Fibroblast of lung (primary cell): ENCODE measurements around the gene CXCL11.

ENCODE experiments used
- EZH2 ChIP-seq: IDR thresholded peaks from 2 replicates; pipeline ENCODE4 v1.5.1; 2012; ENCODE audit warnings: low read length, control low read depth, mild to moderate bottlenecking; ENCODE audit errors: missing control alignments
- TF ChIP-seq, protein P1 (sequence below), 2 donors: IDR thresholded peaks in 1 of 2; conservative IDR thresholded peaks in 1 of 2; 1 replicate in 1 of 2; 2 replicates in 1 of 2; pipeline ENCODE4 v1.5.1; 2011 to 2012; ENCODE audit warnings: low read length in 2 of 2, control low read depth in 1 of 2, inconsistent platforms in 1 of 2, low read depth in 1 of 2, mild to moderate bottlenecking in 1 of 2

DNA sequence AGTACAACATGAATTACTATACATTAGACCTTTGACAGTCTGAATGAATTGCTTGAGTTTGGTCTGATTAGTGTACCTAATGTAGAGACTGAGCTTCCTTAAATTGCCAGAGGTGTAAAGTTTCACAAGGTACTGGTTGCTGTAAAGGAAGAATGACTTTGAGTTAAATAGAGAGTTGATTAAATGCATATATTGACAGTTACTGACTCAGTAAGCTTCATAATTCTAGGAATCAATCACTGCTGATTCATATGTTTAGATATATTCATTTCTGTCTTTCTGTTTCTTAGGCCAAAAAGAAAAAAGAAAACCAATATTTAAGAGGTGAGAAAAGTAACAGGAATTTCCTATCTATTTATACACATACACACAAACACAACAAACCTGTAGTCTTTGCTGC, 22.4 kb upstream of the CXCL11 start:
- TF ChIP-seq, protein P1, sequence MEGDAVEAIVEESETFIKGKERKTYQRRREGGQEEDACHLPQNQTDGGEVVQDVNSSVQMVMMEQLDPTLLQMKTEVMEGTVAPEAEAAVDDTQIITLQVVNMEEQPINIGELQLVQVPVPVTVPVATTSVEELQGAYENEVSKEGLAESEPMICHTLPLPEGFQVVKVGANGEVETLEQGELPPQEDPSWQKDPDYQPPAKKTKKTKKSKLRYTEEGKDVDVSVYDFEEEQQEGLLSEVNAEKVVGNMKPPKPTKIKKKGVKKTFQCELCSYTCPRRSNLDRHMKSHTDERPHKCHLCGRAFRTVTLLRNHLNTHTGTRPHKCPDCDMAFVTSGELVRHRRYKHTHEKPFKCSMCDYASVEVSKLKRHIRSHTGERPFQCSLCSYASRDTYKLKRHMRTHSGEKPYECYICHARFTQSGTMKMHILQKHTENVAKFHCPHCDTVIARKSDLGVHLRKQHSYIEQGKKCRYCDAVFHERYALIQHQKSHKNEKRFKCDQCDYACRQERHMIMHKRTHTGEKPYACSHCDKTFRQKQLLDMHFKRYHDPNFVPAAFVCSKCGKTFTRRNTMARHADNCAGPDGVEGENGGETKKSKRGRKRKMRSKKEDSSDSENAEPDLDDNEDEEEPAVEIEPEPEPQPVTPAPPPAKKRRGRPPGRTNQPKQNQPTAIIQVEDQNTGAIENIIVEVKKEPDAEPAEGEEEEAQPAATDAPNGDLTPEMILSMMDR (conservative IDR thresholded peaks at IDR 0.05 in 1 of 2, IDR thresholded peaks at IDR 0.05 in 1 of 2; ENCODE audit: low read depth in 1 of 2, low read length in 2 of 2): no peak
- TF ChIP-seq EZH2: no peak
